PFSK-1 (cell line): ENCODE data around the gene CDH3.

Source experiments
- FOXP2 ChIP-seq: optimal IDR thresholded peaks from 2 replicates; pipeline ENCODE3; 2011; ENCODE audit warnings: borderline replicate concordance, control low read depth, inconsistent platforms; ENCODE audit not compliant: insufficient read depth; ENCODE audit errors: extremely low read length, extremely low read depth
- POLR2AphosphoS5 ChIP-seq: IDR thresholded peaks from 2 replicates; pipeline ENCODE4 v1.6.1; 2012; ENCODE audit warnings: low read depth, mild to moderate bottlenecking, control low read depth, low read length, moderate library complexity
- REST ChIP-seq, 2 experiments: IDR thresholded peaks; 2 replicates each; pipeline versions ENCODE4 v1.6.1 to v1.8.0; 2011 to 2012; ENCODE audit warnings: low read depth in 2 of 2, low read length in 2 of 2, control low read depth in 1 of 2, inconsistent platforms in 1 of 2, mild to moderate bottlenecking in 1 of 2, moderate library complexity in 1 of 2; ENCODE audit not compliant: insufficient read depth in 1 of 2
- SIN3A ChIP-seq: IDR thresholded peaks from 2 replicates; pipeline ENCODE4 v1.6.1; 2012; ENCODE audit warnings: mild to moderate bottlenecking, low read length, moderate library complexity, borderline replicate concordance; ENCODE audit not compliant: insufficient read depth
- TAF1 ChIP-seq: IDR thresholded peaks from 2 replicates; pipeline ENCODE4 v1.6.1; 2012; ENCODE audit warnings: low read length, control low read depth, borderline replicate concordance; ENCODE audit not compliant: insufficient read depth

Gene CDH3

GRCh38 chr16:68643227-68643626 lies 1.9 kb upstream of the CDH3 start:
- TF ChIP-seq SIN3A (no peak), POLR2AphosphoS5 (no peak), TAF1 (no peak), REST (IDR thresholded peaks at IDR 0.05; ENCODE audit: insufficient read depth in 1 of 2, low read depth in 2 of 2, low read length in 2 of 2) (no peak), FOXP2 (no peak)

- TF ChIP-seq SIN3A (no peak), FOXP2 (no peak), POLR2AphosphoS5 (no peak), TAF1 (no peak), REST (IDR thresholded peaks at IDR 0.05; ENCODE audit: insufficient read depth in 1 of 2, low read depth in 2 of 2, low read length in 2 of 2) (no peak)
These were observed 1.3 kb upstream of the CDH3 start for GRCh38 chr16:68643847-68644246.

- no peak for TF ChIP-seq SIN3A
- TF ChIP-seq TAF1: no peak
- no peak for TF ChIP-seq POLR2AphosphoS5
- no peak for TF ChIP-seq REST (IDR thresholded peaks at IDR 0.05; ENCODE audit: insufficient read depth in 1 of 2, low read depth in 2 of 2, low read length in 2 of 2)
- TF ChIP-seq FOXP2: no peak
These were observed 814 bp upstream of the CDH3 start for GRCh38 chr16:68644296-68644695.

GRCh38 chr16:68645494-68646388 lies 631 bp downstream of the CDH3 start:
- TF ChIP-seq POLR2AphosphoS5 (no peak), TAF1 (no peak), FOXP2 (no peak), REST (IDR thresholded peaks at IDR 0.05; ENCODE audit: insufficient read depth in 1 of 2, low read depth in 2 of 2, low read length in 2 of 2) (no peak), SIN3A (no peak)
